Hematopoietic multipotent progenitor cell treated with erythropoietin and hydrocortisone succinate and interleukin-3 and kit ligand, for 15 days (in vitro differentiated cells): ENCODE measurements around the gene NDUFB5.

Experiments
- DNase-seq: peaks from one replicate; pipeline ENCODE4 v3.0.0-alpha.2; 2015; ENCODE audit warnings: low spot score

The NDUFB5 gene

GRCh38 chr3:179604321-179605078, at the start of gene NDUFB5, which contains the start of gene MRPL47:
TSS of gene NDUFB5 (plus strand) at chr3:179604794. CDS start at chr3:179604816, 22 bp downstream.
TSS of gene MRPL47 (minus strand) at chr3:179604638. CDS start at chr3:179604624, 14 bp downstream.
- DNase-seq: peak; percentile 97

DNA sequence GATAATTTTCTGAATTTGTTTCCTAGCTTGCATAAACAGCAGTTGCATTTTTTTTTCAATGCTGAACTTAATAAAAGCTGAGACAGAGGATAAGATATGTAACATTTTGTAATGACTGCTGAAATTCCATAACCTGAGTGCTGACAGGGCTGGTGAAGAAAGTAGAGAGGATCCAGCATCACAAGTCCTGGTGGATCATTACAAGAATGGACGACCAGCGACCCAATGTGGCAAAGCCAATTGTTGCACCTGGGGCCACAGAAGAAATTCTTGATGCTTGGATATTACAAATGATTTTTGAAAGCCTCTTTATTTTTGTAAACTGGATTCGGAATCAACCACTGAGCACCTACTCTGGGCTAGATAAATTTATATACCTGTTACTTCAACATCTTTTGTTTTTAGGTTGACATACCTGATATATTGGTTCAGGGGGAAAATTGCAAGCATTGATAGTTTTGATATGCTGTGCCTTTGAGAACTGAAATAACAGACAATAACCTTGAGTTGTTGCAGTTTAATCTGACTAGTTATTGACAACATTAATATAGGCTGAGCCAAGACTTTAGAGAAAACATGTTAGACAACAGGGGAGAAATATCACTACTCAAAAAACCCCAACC, 45.7 kb upstream of the NDUFB5 start:
- peak; percentile 45 for DNase-seq

DNA sequence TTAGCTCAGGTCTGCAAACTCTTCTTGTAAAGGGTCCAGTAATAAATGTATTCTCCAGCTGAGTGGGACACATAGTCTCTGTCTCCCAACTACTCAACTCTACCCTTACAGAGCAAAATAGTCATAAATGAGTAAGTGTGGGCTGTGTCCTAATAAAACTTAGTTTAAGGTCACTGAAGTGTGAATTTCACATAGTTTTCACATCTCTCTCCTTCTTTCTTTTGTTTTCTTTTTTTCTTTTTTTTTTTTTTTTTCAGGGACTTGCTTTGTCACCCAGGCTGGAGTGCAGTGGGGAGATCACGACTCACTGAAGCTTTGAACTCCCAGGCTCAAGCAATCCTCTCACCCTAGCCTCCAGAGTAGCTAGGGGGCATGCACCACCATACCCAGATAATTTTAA, 43.8 kb upstream of the NDUFB5 start:
- DNase-seq: no peak

- DNase-seq: peak; percentile 99
Measured at GRCh38 chr3:179562591-179563270, 41.9 kb upstream of the NDUFB5 start, which contains the start of gene ACTL6A. TSS of gene ACTL6A (plus strand) at chr3:179562926. CDS start at chr3:179563093, 167 bp downstream.

DNA sequence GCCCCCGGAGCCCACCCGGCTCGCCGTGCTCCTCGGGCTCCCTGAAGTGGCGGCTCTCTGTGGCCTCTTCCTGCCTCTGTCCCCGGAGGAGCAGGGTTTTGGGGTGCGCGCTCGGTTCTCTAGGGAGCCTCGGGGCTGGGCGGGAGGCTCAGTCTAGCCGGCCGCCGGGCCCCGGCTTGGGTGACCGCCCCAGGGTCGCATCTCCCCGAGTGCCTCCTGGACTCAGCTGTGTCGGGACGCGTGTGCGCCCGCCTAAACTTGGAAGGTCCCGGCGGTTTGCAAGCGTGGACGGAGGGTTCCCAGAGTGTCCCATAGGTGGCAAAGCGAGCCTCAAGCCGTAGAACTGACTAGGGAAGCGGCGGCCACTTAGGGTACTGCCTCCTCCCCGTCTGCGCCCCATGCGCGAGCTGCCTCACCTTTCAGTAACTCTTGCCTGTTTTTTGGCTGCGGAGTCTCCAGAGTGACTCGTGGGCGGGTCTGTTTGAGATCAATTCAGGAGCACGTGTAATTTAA, 41.3 kb upstream of the NDUFB5 start:
- peak; percentile 70 for DNase-seq

DNA sequence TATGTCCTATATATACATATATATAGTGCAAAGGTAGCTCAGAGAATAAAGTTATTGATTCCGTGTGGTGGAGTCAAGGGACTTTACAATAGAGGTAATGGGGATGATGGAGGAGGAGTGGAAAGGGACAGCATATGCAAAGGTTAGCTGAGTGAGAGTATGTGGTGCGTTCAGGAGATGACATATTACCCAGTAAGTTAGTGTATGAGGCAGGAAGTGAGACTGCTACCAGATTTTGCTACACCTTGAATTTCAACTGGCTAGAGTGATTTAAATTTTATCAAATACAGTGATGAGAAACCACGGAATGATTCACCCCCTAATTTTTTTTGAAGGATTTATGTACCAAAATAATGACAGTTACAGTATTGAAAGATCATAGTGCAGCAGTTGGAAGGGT, 39.1 kb upstream of the NDUFB5 start:
- no peak for DNase-seq

- DNase-seq: no peak
Measured at GRCh38 chr3:179580992-179581391, 23.6 kb upstream of the NDUFB5 start.

- DNase-seq: no peak
Measured at GRCh38 chr3:179589143-179589542, 15.5 kb upstream of the NDUFB5 start.

DNA sequence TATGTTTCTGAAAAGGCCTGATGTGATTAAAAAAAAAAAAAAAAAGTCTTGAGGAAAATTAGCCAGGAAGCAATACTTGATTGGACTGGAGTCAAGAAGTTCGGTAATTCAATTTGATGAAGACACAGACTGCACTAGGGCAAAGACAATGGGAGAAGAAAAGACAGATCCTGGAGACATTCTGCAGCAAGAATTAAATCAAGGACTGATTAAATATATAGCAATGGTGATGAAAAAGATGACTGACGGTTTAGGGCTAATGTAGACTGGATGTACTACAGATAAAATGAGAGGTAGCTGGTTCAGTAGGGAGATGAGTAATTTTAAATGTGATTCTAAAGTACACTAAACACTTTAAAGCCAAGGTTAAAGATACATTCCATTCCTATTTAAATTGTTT, 13.9 kb upstream of the NDUFB5 start:
- DNase-seq: no peak

GRCh38 chr3:179591313-179591712, 13.3 kb upstream of the NDUFB5 start:
- DNase-seq: no peak

DNA sequence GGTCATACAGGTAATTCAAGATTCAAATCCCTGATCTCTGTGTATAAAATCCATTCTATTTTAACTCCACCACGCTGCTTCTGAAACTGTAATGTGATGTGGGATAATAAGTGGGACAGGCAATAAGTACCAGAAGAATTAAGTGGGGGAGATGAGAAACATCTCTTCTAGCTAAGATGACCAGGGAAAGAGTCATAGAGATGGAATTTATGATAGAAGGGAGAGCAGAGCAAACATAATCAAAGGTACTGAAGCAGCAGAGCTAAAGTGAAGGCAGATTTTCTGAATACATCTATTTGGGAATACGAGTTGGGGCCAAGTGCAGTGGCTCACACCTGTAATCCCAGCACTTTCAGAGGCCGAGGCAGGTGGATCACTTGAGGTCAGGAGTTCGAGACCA, 5.1 kb upstream of the NDUFB5 start:
- DNase-seq: no peak

- no peak for DNase-seq
Measured at GRCh38 chr3:179603321-179603720, 1.3 kb upstream of the NDUFB5 start.

GRCh38 chr3:179603831-179604230, 763 bp upstream of the NDUFB5 start:
- DNase-seq: peak; percentile 13

GRCh38 chr3:179606534-179607085, 2.0 kb downstream of the NDUFB5 start:
- no peak for DNase-seq

- no peak for DNase-seq
Measured at GRCh38 chr3:179608931-179609720, 4.5 kb downstream of the NDUFB5 start.

DNA sequence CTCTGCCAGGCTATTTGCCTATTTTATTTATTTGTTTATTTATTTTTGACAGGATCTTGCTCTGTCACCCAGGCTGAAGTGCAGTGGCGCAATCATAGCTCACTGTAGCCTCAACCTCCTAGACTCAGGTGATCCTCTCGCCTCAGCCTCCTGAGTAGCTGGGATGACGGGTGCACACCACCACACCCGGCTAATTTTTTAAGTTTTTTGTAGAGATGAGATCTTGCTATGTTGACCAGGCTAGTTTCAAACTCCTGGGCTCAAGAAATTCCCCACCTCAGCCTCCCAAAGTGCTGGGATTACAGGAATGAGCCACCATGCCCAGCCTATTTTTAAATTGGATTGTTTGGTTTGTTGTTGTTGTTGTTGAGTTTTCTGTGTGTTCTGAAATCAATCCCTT, 5.5 kb downstream of the NDUFB5 start:
- DNase-seq: no peak

DNA sequence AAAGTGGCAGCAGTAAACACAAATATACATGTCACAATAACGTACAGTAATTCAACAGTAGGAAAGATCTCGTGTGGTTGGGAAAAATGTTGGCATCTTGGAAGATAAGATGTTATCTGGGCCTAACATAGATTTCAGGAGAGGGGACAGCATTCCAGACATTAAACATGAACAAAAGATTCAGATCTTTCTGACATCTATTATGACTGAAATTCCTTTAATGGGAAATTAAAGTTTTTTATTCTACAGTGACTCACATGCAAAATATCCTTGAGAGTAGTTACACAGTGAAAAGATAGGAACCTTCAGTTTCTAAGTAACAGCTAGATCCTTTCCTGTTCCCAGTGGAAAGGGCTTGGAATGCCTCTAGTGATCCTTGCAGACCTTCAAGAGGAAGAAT, 9.2 kb downstream of the NDUFB5 start:
- no peak for DNase-seq

DNA sequence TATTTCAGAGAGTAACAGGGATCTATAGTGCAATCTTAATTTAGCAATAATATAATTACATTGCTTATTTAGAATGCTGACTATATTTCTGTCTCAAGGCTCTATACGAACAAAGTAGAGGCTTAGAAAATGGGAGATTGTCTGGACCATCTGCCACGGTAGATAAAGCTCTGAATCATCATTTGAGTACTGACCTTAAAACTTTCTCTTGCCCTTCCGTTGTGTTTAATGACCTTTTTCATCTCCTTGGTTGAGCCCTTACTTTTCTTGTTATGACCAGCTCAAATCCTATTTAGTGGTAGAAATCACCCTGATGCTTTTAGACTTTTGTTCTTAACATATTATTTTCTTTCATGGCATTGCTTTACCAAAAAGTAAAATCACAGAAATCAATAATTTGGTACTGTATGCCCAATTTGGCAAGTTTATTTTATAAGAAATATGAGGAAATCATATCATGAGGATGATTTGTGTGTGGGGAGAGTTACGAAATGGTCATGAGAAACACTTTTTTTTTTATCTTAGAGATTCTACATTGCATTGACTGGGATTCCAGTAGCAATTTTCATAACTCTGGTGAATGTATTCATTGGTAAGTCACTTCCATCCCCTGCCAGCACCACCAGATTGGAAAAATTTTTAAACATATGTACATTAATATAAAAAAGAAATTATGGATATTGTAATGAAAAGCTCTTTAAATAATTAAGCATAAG, 11.0 kb downstream of the NDUFB5 start:
- DNase-seq: peak; percentile 26

DNA sequence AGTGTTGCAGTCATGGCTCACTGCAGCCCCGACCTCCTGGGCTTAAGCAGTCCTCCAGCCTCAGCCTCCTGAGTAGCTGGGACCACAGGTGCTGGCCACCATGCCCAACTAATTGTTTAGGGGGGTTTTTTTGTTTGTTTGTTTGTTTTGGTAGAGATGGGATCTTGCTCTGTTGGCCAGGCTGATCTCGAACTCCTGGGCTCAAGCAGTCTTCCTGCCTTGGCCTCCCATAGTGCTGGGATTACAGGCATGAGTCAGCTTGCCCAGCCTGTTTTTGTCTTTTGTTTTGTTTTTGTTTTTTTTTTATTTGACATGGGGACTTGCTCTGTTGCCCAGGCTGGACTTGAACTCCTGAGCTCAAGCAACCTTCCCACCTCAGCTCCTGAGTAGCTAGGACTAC, 17.4 kb downstream of the NDUFB5 start:
- no peak for DNase-seq

DNA sequence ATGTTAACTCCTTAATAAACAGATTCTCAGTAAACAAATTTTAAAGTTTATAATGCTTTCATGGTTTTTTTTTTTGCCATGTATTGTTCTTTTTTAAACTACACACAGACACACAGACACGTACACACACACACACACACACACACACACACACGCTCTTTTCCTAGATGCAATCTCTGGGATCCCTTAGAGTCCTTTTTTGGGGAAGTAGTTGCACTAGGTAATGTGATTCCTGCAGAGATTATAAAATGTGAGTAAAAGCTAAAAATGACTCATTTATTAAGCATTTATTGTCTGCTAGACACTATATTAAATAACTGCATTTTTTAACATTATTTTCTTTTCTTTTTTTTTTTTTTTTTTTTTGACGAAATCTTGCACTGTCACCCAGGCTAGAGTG, 19.9 kb downstream of the NDUFB5 start:
- DNase-seq: no peak
